ENCODE data around the gene USP9X.
"Not testable (repeated sequence)": the region's sequence is repeated elsewhere in the genome, so short reads cannot be mapped to it uniquely, and the experiment has no call there.

USP9X gene

DNA sequence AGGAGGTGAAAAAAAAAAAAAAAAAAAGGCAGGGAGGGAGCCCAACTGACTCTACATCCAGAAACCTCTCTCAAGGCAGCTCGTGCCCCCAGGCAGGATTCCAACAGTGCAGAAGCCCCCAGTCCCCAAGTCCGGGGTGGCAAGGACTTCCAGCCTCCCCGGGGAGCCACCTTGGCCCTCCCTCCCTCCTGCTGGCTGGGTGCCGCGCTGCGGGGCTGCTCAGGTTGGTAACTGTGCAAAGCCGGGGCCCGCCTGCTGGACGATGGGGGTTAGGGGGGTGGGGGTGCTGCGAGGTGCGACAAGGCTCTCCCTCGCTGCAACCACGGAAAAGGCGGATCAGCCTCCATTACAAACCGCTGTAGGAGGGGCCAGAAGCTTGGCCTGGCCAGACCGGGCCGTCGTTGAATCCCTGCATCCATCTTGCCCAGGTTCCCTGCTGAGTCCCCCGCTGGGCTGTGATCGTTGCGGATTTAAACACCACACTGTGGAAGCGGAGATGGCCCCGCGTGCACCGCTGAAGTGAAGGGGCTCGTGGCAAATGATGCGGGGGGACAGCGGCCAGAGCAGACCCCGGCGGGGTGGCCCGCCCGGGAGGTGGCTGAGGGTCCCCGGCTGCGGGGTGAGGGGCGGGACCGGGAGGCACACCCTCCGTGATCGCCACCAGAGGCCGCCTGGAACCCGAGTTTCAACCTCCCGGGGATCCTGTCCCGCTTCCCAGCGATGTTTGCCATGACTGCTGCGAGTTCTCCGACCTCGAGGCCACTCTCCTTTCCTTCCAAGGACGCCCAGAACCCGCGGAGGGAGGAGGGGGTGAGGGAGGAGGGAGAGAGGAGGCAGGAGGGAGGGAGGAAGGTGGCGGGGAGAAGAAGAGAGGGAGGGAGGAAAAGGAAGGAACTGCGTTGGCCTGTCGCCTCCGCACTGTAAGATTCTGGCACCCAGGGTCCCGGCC, 190.7 kb downstream of the USP9X start:
- in situ Hi-C loops (cut with MboI; ENCODE audit: low sequenced_read_pairs): no loop called here

DNA sequence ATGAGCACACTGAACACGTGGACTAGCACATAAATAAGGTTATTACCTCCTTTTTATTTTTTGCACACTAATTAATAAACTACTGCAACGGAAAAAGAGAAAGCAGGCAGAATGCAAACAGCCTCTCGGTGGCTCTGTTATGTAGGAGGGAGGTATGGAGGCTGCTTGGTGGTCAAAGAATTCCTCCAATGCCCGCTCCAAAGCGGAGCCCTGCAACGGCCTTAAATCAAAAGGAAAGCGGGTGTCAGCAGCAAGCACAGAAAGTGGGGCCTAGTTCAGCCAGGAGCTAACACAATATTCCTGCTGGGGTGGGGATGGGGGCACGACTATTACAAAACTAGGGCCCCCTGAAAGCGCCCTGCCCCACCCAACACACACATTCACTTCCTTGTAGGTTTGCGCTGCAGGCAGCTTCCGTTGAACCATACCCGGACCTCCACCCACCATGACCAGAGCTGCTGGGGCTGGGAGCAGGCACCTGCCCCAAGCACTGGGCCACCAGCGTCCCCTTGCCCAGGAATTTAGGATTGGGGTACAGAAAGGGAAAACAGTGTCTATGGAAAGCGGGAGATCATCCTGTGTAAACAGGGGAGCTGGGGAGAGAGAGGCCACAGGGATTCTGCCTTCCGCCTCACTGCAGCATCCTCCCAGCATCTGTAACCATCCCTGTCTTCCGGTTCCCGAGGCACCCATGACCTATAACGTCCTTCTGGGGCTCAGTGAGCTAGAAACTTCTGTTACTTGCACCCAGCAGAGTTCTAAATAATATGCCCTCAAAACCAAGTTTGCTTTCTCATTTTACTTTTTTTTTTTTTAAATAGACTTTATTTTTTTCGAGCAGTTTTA, 191.6 kb downstream of the USP9X start:
- in situ Hi-C loops (cut with MboI; ENCODE audit: low sequenced_read_pairs): no loop called here

DNA sequence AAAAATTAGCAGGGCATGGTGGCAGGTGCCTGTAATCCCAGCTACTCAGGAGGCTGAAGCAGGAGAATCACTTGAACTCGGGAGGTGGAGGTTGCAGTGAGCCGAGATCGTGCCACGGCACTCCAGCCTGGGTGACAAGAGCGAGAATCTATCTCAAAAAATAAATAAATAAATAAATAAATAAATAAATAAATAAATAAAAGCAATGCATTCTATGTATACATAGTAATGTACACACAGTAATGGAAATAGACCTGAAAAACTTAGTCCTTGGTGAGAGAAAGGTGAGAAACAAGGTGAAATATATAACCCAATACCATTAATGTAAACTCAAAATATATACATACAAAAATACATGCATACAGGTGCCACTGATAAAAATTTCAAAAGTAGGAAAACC, 197.1 kb downstream of the USP9X start:
- in situ Hi-C loops (cut with MboI; ENCODE audit: low sequenced_read_pairs): not testable (repeated sequence)

DNA sequence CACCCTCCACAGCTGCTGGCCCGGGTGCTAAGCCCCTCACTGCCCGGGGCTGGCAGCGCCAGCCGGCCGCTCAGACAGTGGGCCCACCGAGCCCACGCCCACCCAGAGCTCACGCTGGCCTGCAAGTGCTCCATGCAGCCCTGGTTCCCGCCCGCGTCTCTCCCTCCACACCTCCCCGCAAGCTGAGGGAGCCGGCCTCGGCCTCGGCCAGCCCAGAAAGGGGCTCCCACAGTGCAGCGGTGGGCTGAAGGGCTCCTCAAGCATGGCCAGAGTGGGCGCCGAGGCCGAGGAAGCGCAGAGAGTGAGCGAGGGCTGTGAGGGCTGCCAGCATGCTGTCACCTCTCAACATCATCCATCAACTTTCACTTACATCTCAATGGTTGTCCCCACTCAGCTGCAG, 200.7 kb downstream of the USP9X start:
- in situ Hi-C loops (cut with MboI; ENCODE audit: low sequenced_read_pairs): not testable (repeated sequence)

Measured in HL-60/S4 treated with phorbol 12-myristate 13-acetate at 8.2 ng/mL for 4 days and 3 days (cell line).